GM20000 (cell line): ENCODE data around the gene PRKAR1B.

ENCODE experiments used
- DNase-seq: peaks from one replicate; pipeline ENCODE4 v3.0.0; 2012; ENCODE audit warnings: low spot score
- CTCF ChIP-seq: IDR thresholded peaks from 2 replicates; pipeline ENCODE4 v1.5.1; 2012; ENCODE audit warnings: mild to moderate bottlenecking, control low read depth; ENCODE audit errors: extremely low read depth, missing control alignments

The PRKAR1B gene

GRCh38 chr7:573933-574381 is 153.1 kb downstream of the PRKAR1B start:
- no peak for DNase-seq
- no peak for TF ChIP-seq CTCF

GRCh38 chr7:573269-573932 is 153.7 kb downstream of the PRKAR1B start:
- no peak for TF ChIP-seq CTCF
- no peak for DNase-seq

- TF ChIP-seq CTCF: no peak
- no peak for DNase-seq
Measured at GRCh38 chr7:572416-573268, 154.4 kb downstream of the PRKAR1B start.

GRCh38 chr7:571718-572415 is 155.2 kb downstream of the PRKAR1B start:
- no peak for DNase-seq
- TF ChIP-seq CTCF: no peak

DNA sequence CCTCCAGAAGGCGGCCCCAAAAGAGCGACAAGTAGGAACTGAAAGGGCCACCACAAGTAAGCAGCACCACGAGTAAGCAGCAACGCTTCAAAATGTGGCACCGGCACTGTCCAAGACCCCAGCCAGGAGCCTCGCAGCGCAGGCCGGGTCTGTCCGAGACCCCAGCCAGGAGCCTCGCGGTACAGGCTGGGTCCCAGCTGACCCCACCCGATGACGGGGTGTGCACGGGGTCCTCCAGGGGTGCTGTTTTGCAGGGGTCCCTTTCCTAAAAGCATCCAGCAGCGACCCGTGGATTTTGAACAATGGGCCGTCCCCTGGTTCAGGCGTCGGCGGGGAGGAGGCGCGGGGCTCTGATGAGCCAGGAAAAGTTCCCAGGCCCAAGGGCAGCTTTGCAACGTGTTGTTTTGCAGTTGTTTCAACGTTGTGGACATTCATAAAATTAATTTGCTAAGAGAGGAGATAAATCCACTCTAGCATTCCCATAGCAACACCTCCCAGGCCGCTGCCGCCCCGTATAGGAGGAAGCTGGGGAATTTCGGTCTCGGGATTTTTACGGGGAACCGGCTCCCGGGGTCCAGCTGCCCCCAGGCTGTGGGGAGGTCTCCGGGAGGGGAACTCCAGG is 155.9 kb downstream of the PRKAR1B start:
- TF ChIP-seq CTCF: no peak
- DNase-seq: no peak

DNA sequence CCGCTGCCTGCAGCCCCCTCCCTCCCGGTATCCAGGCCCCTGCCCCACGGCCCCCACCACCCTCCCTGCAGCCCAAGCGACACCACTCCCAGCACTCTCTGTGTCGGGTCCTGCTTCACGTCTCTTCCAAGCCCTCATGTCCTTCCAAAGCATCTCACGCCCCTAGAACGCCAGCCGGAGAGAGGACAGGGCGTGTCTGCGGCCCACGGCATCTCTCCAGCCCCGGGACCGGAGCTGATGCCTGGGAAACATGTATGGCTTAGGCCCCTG is 156.3 kb downstream of the PRKAR1B start:
- DNase-seq: no peak
- no peak for TF ChIP-seq CTCF
